ENCODE data around the gene FGF8.

FGF8 gene

GRCh38 chr10:101725296-101726114 is 50.4 kb downstream of the FGF8 start:
- no peak for DNase-seq (ENCODE audit: low read depth)

GRCh38 chr10:101724446-101724845 is 51.5 kb downstream of the FGF8 start:
- DNase-seq (ENCODE audit: low read depth), result no peak

GRCh38 chr10:101723176-101723575 is 52.7 kb downstream of the FGF8 start:
- DNase-seq (ENCODE audit: low read depth), result no peak

- no peak for DNase-seq (ENCODE audit: low read depth)
Observed at GRCh38 chr10:101721806-101722205, 54.1 kb downstream of the FGF8 start.

- DNase-seq (ENCODE audit: low read depth), result no peak
Observed at GRCh38 chr10:101720606-101721230, 55.2 kb downstream of the FGF8 start.
